ENCODE measurements around the gene GABRQ. TPM values are rescaled to one million over a fixed set of nuclear protein-coding genes. Genes with fewer than 3 reads are reported as not detected.

Gene GABRQ
- total RNA-seq, 3 donors from 2014 or later: 0.32 TPM; not detected in 2

- Histone ChIP-seq H3K36me3 (ENCODE audit: low read depth) (no peaks in the 10 kb centered on the region), H3K4me1 (ENCODE audit: low read depth) (no peaks in the 10 kb centered on the region), H3K9me3 (no peaks in the 10 kb centered on the region), H3K4me3 (no peak overlapping the region)
- DNase-seq (no peak), ATAC-seq (no peak)
- no peak for TF ChIP-seq CTCF (IDR thresholded peaks at IDR 0.05)
- intact Hi-C loops (cut with DNase I, micrococcal nuclease): no loop called here
Observed at GRCh38 chrX:152647978-152648377, 10.3 kb downstream of the GABRQ start.

- no peaks in the 10 kb centered on the region for H3K9me3 ChIP-seq
- no peak overlapping the region for H3K4me3 ChIP-seq
- intact Hi-C loops (cut with DNase I, micrococcal nuclease): no loop called here
- no peak for TF ChIP-seq CTCF (IDR thresholded peaks at IDR 0.05)
- H3K4me1 ChIP-seq (ENCODE audit: low read depth): no peaks in the 10 kb centered on the region
- no peak for DNase-seq
- H3K36me3 ChIP-seq (ENCODE audit: low read depth): no peaks in the 10 kb centered on the region
- ATAC-seq: no peak
Observed at GRCh38 chrX:152652060-152652459, 14.4 kb downstream of the GABRQ start.

GRCh38 chrX:152652467-152652866 is 14.8 kb downstream of the GABRQ start:
- DNase-seq: no peak
- intact Hi-C loops (cut with DNase I, micrococcal nuclease): no loop called here
- no peaks in the 10 kb centered on the region for H3K36me3 ChIP-seq (ENCODE audit: low read depth)
- H3K4me1 ChIP-seq (ENCODE audit: low read depth): no peaks in the 10 kb centered on the region
- H3K4me3 ChIP-seq: no peak overlapping the region
- no peak for TF ChIP-seq CTCF (IDR thresholded peaks at IDR 0.05)
- ATAC-seq: no peak
- H3K9me3 ChIP-seq: no peaks in the 10 kb centered on the region

GRCh38 chrX:152656087-152656486 is 18.4 kb downstream of the GABRQ start:
- ATAC-seq (no peak), DNase-seq (no peak)
- Histone ChIP-seq H3K36me3 (ENCODE audit: low read depth) (no peaks in the 10 kb centered on the region), H3K4me3 (no peak overlapping the region), H3K4me1 (ENCODE audit: low read depth) (no peaks in the 10 kb centered on the region), H3K9me3 (no peaks in the 10 kb centered on the region)
- no peak for TF ChIP-seq CTCF (IDR thresholded peaks at IDR 0.05)
- intact Hi-C loops (cut with DNase I, micrococcal nuclease): no loop called here

GRCh38 chrX:152656890-152657289 is 19.2 kb downstream of the GABRQ start:
- ATAC-seq: no peak
- no peaks in the 10 kb centered on the region for H3K9me3 ChIP-seq
- no peaks in the 10 kb centered on the region for H3K36me3 ChIP-seq (ENCODE audit: low read depth)
- no peaks in the 10 kb centered on the region for H3K4me1 ChIP-seq (ENCODE audit: low read depth)
- intact Hi-C loops (cut with DNase I, micrococcal nuclease): no loop called here
- no peak for TF ChIP-seq CTCF (IDR thresholded peaks at IDR 0.05)
- no peak for DNase-seq
- no peak overlapping the region for H3K4me3 ChIP-seq

GRCh38 chrX:152658302-152658701 is 20.6 kb downstream of the GABRQ start:
- DNase-seq: no peak
- Histone ChIP-seq H3K4me1 (ENCODE audit: low read depth) (no peaks in the 10 kb centered on the region), H3K4me3 (no peak overlapping the region), H3K9me3 (no peaks in the 10 kb centered on the region), H3K36me3 (ENCODE audit: low read depth) (no peaks in the 10 kb centered on the region)
- intact Hi-C loops (cut with DNase I, micrococcal nuclease): no loop called here
- no peak for TF ChIP-seq CTCF (IDR thresholded peaks at IDR 0.05)
- ATAC-seq: no peak

All from mucosa of descending colon (tissue), 3 donors.